ENCODE measurements around the gene LCN15.
"Not testable (repeated sequence)": the region's sequence is repeated elsewhere in the genome, so short reads cannot be mapped to it uniquely, and the experiment has no call there.

The LCN15 gene

GRCh38 chr9:136764301-136764891 lies at the start of gene LCN15:
Gene LCN15 (minus strand): TSS chr9:136764518. CDS start chr9:136764488, 30 bp downstream.
- DNase-seq: no peak

- no peak for DNase-seq
Measured at GRCh38 chr9:136808806-136809158, 44.5 kb upstream of the LCN15 start.

GRCh38 chr9:136808075-136808805 lies 43.9 kb upstream of the LCN15 start:
- no peak for DNase-seq

- peak; percentile 89 for DNase-seq
Measured at GRCh38 chr9:136807281-136808074, 43.2 kb upstream of the LCN15 start, which contains the start of gene RABL6. Gene RABL6 (plus strand): TSS chr9:136807948. CDS start chr9:136808197, 249 bp downstream.

- DNase-seq: peak; percentile 22
Measured at GRCh38 chr9:136806631-136807201, 42.4 kb upstream of the LCN15 start.

- DNase-seq: no peak
Measured at GRCh38 chr9:136806067-136806466, 41.7 kb upstream of the LCN15 start.

GRCh38 chr9:136805207-136805740 lies 41.0 kb upstream of the LCN15 start:
- peak; percentile 31 for DNase-seq

- peak; percentile 33 for DNase-seq
Measured at GRCh38 chr9:136804509-136805206, 40.3 kb upstream of the LCN15 start.

- peak; percentile 19 for DNase-seq
Measured at GRCh38 chr9:136803551-136804508, 39.5 kb upstream of the LCN15 start.

GRCh38 chr9:136803009-136803550 lies 38.8 kb upstream of the LCN15 start:
- DNase-seq: peak; percentile 28

- DNase-seq: no peak
Measured at GRCh38 chr9:136802321-136802720, 38.0 kb upstream of the LCN15 start.

- no peak for DNase-seq
Measured at GRCh38 chr9:136799854-136800657, 35.7 kb upstream of the LCN15 start.

- DNase-seq: peak; percentile 22
Measured at GRCh38 chr9:136799079-136799853, 34.9 kb upstream of the LCN15 start.

- peak; percentile 29 for DNase-seq
Measured at GRCh38 chr9:136798708-136799078, 34.4 kb upstream of the LCN15 start.

- not testable (repeated sequence) for DNase-seq
Measured at GRCh38 chr9:136796775-136797347, 32.5 kb upstream of the LCN15 start.

- DNase-seq: no peak
Measured at GRCh38 chr9:136796238-136796774, 32.0 kb upstream of the LCN15 start, which contains the start of gene CCDC183. Gene CCDC183 (plus strand): TSS chr9:136796338. CDS start chr9:136796398, 60 bp downstream.

- no peak for DNase-seq
Measured at GRCh38 chr9:136795000-136795348, 30.7 kb upstream of the LCN15 start.

- DNase-seq: no peak
Measured at GRCh38 chr9:136794281-136794999, 30.1 kb upstream of the LCN15 start.

Data from left hindlimb (tissue), 1 donor.